ENCODE measurements around the gene RPL35. TPM values are rescaled to one million over a fixed set of nuclear protein-coding genes. Genes with fewer than 3 reads are reported as not detected.

Gene RPL35
- total and polyA plus RNA-seq, 2 of the 8 experiments (the other 6 are each of a cell fraction or from before 2014, with no cell fraction given) = 1,831 to 2,448 TPM

DNA sequence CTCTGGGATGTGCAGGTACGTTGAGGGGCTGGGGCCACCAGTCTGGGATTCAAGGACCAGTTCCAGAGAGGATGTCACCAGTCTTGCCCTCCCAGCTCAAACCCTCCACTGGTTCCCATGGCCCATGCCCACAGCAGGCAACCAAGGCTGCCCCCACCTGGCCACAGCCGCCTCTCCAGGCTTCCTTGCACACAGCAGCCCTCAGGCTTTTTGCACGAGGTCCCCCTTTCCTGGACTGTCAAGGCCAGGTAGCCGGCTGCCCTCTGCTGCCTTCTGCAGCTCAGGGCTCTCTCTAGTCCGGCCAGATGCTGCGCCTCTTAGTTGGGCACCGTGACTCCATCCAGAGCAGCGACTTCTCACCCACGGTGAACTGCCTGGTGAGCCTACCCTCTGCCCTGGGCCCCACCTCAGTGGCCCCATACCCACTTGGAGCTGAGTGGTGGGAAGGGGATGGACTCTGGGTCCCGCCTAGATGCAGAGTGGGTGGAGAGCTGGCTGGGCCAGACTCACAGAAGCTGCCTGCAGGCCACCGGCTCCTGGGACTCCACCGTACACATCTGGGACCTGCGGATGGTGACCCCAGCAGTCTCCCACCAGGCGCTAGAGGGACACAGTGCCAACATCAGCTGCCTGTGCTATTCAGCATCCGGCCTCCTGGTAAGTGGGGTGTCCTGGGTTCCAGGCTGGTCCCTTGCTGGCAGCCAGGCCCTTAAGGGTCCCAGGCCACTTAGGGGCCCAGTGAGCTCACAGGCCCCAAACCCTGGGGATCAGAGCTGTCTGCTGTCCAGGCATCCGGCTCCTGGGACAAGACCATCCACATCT is 5.6 kb downstream of the RPL35 start (continued):
- no peak for TF ChIP-seq YY1 (IDR thresholded peaks at IDR 0.05; ENCODE audit: low read depth, low read length)
- no peak; a peak in 1 of 4 replicates for TF ChIP-seq SIN3A (conservative IDR thresholded peaks at IDR 0.05 in 1 of 2, IDR thresholded peaks at IDR 0.05 in 1 of 2; ENCODE audit: low read depth in 1 of 2, low read length in 2 of 2)
- TF ChIP-seq, protein P1, sequence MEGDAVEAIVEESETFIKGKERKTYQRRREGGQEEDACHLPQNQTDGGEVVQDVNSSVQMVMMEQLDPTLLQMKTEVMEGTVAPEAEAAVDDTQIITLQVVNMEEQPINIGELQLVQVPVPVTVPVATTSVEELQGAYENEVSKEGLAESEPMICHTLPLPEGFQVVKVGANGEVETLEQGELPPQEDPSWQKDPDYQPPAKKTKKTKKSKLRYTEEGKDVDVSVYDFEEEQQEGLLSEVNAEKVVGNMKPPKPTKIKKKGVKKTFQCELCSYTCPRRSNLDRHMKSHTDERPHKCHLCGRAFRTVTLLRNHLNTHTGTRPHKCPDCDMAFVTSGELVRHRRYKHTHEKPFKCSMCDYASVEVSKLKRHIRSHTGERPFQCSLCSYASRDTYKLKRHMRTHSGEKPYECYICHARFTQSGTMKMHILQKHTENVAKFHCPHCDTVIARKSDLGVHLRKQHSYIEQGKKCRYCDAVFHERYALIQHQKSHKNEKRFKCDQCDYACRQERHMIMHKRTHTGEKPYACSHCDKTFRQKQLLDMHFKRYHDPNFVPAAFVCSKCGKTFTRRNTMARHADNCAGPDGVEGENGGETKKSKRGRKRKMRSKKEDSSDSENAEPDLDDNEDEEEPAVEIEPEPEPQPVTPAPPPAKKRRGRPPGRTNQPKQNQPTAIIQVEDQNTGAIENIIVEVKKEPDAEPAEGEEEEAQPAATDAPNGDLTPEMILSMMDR (IDR thresholded peaks at IDR 0.05; ENCODE audit: control extremely low read depth in 1 of 3, insufficient read depth in 1 of 3, low read depth in 1 of 3, low read length in 3 of 3) = peak in 2 of 3 experiments; percentile 76 to 86; a peak in 3 of 4 replicates
- no peak for TF ChIP-seq SP4 (IDR thresholded peaks at IDR 0.05; ENCODE audit: low read length)
- no peak for TF ChIP-seq TBP (IDR thresholded peaks at IDR 0.05; ENCODE audit: low read depth, low read length)
- no peak for TF ChIP-seq CEBPB (IDR thresholded peaks at IDR 0.05; ENCODE audit: low read depth, low read length)
- no peak for TF ChIP-seq SP1 (IDR thresholded peaks at IDR 0.05; ENCODE audit: low read depth, low read length)
- no peak for TF ChIP-seq CHD7 (IDR thresholded peaks at IDR 0.05; ENCODE audit: insufficient replicate concordance, low read length)
